Astrocyte (in vitro differentiated cells and primary cell): ENCODE results near the gene POLD3. TPM values are rescaled to one million over a fixed set of nuclear protein-coding genes. Genes with fewer than 3 reads are reported as not detected.

Source experiments
- DNase-seq: peaks from one replicate; pipeline ENCODE4 v3.0.0-alpha.2; 2010; ENCODE audit warnings: low read depth
- FAIRE-seq: peaks from 2 replicates; lab custom pipeline; 2011; peaks lifted over from hg19 to GRCh38; lab: Jason Lieb, UNC
- H2AFZ ChIP-seq: 2 replicates; pipeline ENCODE4 v1.6.0; 2012; ENCODE audit warnings: low read depth, low read length, inconsistent platforms
- H3K27ac ChIP-seq: 2 replicates; pipeline ENCODE4 v1.5.1; 2011; ENCODE audit warnings: low read depth, low read length, inconsistent platforms
- H3K27me3 ChIP-seq: 2 replicates; pipeline ENCODE4 v1.6.0; 2011; ENCODE audit warnings: low read length, inconsistent platforms; ENCODE audit not compliant: insufficient read depth
- H3K36me3 ChIP-seq: 2 replicates; pipeline ENCODE4 v1.5.1; 2011; ENCODE audit warnings: low read length, inconsistent platforms; ENCODE audit not compliant: insufficient read depth
- H3K4me1 ChIP-seq: 2 replicates; pipeline ENCODE4 v1.5.1; 2011; ENCODE audit warnings: low read length, inconsistent platforms; ENCODE audit not compliant: insufficient read depth
- H3K4me2 ChIP-seq: 2 replicates; pipeline ENCODE4 v1.6.0; 2012; ENCODE audit warnings: low read length, inconsistent platforms
- H3K4me3 ChIP-seq: 2 replicates; pipeline ENCODE4 v1.5.1; 2011; ENCODE audit warnings: low read depth, mild to moderate bottlenecking, low read length, inconsistent platforms; ENCODE audit not compliant: insufficient read depth
- H3K79me2 ChIP-seq: 2 replicates; pipeline ENCODE4 v1.6.0; 2012; ENCODE audit warnings: mild to moderate bottlenecking, low read length, inconsistent platforms; ENCODE audit not compliant: insufficient read depth
- H3K9ac ChIP-seq: 2 replicates; pipeline ENCODE4 v1.6.0; 2012; ENCODE audit warnings: mild to moderate bottlenecking, low read length, inconsistent platforms
- H3K9me3 ChIP-seq: 2 replicates; pipeline ENCODE4 v1.5.1; 2012; ENCODE audit warnings: low read depth, mild to moderate bottlenecking, low read length, inconsistent platforms; ENCODE audit not compliant: insufficient read depth
- H4K20me1 ChIP-seq: 2 replicates; pipeline ENCODE4 v1.6.0; 2012; ENCODE audit warnings: low read length, inconsistent platforms; ENCODE audit not compliant: insufficient read depth
- H3K27ac Mint-ChIP-seq: one replicate; pipeline ENCODE4 v1.8.0; 2021; ENCODE audit warnings: mild to moderate bottlenecking, mixed read lengths; ENCODE audit not compliant: unreplicated experiment
- H3K27me3 Mint-ChIP-seq: one replicate; pipeline ENCODE4 v1.8.0; 2021; ENCODE audit warnings: low read depth, mixed read lengths; ENCODE audit not compliant: unreplicated experiment
- H3K36me3 Mint-ChIP-seq: one replicate; pipeline ENCODE4 v1.8.0; 2021; ENCODE audit warnings: low read depth, mixed read lengths; ENCODE audit not compliant: unreplicated experiment
- H3K4me1 Mint-ChIP-seq: one replicate; pipeline ENCODE4 v1.8.0; 2021; ENCODE audit warnings: low read depth, mixed read lengths; ENCODE audit not compliant: unreplicated experiment
- H3K4me3 Mint-ChIP-seq: one replicate; pipeline ENCODE4 v1.8.0; 2021; ENCODE audit warnings: mild to moderate bottlenecking, moderate library complexity, mixed read lengths; ENCODE audit not compliant: unreplicated experiment
- H3K9me3 Mint-ChIP-seq: one replicate; pipeline ENCODE4 v1.8.0; 2021; ENCODE audit warnings: mild to moderate bottlenecking, mixed read lengths; ENCODE audit not compliant: unreplicated experiment
- EZH2 ChIP-seq: IDR thresholded peaks from 2 replicates; pipeline ENCODE4 v1.6.1; 2012; ENCODE audit warnings: mild to moderate bottlenecking, low read length, inconsistent platforms; ENCODE audit not compliant: insufficient read depth
- total RNA-seq: library from RNA; stranded (reverse); gene quantifications from 2 replicates; pipeline ENCODE4 v1.2.1, GENCODE V29; 2021
- TF ChIP-seq, protein P1 (sequence below): IDR thresholded peaks from 2 replicates; pipeline ENCODE4 v1.5.1; 2011; ENCODE audit warnings: low read depth, mild to moderate bottlenecking, inconsistent platforms, low read length, moderate library complexity; ENCODE audit not compliant: insufficient read depth

Gene POLD3
- total RNA-seq, 1 donor from 2014 or later = 6.5 TPM

DNA sequence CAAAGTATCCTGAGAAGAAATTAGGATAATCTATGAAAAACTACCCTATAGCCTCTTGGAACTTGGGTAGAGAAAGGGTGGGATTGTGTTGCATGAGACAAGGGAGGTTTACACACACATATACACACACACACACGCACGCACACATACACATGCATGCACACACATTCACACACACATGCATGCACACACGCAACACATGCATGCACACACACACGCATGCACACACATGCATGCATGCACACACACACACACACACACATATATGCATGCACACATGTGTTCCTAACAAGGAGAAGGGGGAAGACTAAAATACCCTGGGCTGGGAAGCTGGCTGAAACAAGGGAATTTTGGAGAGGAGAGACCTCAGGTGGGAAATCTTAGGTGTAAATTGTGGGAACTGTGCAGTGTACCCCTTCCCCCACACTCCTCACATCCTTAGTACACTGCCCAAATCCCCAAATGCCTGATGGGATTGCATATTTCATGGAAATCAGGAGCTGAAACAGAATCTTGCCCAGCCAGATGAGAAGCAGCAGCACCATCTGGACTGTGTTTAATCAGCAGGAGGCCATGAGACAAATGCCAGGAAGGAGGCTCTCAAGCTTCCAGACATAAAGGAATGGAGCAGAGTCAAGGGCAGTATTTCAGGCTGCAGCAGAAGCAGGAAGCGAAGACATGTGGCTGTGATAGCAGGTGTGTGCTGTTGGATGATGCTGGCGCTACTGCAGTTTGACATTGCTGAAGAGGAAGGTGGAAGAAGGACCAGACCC, 14.6 kb upstream of the POLD3 start:
- H3K4me2 ChIP-seq = no peak overlapping the region
- H3K9ac ChIP-seq = no peak overlapping the region
- no peak for FAIRE-seq
- H3K4me1 Mint-ChIP-seq = peaks cover 3% of the 10 kb centered on the region
- DNase-seq = no peak
- H3K36me3 ChIP-seq = no peaks in the 10 kb centered on the region
- H3K79me2 ChIP-seq = no peaks in the 10 kb centered on the region
- H3K27me3 ChIP-seq = peaks cover 5% of the 10 kb centered on the region
- no peaks in the 10 kb centered on the region for H3K9me3 Mint-ChIP-seq
- H3K4me1 ChIP-seq = no peaks in the 10 kb centered on the region
- H4K20me1 ChIP-seq = no peaks in the 10 kb centered on the region
- peaks cover 8% of the 10 kb centered on the region for H3K27me3 Mint-ChIP-seq
- no peak overlapping the region for H3K4me3 ChIP-seq
- no peak overlapping the region for H3K27ac Mint-ChIP-seq
- H3K4me3 Mint-ChIP-seq = no peak overlapping the region
- TF ChIP-seq EZH2 = no peak
- TF ChIP-seq, protein P1, sequence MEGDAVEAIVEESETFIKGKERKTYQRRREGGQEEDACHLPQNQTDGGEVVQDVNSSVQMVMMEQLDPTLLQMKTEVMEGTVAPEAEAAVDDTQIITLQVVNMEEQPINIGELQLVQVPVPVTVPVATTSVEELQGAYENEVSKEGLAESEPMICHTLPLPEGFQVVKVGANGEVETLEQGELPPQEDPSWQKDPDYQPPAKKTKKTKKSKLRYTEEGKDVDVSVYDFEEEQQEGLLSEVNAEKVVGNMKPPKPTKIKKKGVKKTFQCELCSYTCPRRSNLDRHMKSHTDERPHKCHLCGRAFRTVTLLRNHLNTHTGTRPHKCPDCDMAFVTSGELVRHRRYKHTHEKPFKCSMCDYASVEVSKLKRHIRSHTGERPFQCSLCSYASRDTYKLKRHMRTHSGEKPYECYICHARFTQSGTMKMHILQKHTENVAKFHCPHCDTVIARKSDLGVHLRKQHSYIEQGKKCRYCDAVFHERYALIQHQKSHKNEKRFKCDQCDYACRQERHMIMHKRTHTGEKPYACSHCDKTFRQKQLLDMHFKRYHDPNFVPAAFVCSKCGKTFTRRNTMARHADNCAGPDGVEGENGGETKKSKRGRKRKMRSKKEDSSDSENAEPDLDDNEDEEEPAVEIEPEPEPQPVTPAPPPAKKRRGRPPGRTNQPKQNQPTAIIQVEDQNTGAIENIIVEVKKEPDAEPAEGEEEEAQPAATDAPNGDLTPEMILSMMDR = no peak
- no peaks in the 10 kb centered on the region for H3K36me3 Mint-ChIP-seq
- no peak overlapping the region for H2AFZ ChIP-seq
- H3K27ac ChIP-seq = no peak overlapping the region
- H3K9me3 ChIP-seq = no peaks in the 10 kb centered on the region

DNA sequence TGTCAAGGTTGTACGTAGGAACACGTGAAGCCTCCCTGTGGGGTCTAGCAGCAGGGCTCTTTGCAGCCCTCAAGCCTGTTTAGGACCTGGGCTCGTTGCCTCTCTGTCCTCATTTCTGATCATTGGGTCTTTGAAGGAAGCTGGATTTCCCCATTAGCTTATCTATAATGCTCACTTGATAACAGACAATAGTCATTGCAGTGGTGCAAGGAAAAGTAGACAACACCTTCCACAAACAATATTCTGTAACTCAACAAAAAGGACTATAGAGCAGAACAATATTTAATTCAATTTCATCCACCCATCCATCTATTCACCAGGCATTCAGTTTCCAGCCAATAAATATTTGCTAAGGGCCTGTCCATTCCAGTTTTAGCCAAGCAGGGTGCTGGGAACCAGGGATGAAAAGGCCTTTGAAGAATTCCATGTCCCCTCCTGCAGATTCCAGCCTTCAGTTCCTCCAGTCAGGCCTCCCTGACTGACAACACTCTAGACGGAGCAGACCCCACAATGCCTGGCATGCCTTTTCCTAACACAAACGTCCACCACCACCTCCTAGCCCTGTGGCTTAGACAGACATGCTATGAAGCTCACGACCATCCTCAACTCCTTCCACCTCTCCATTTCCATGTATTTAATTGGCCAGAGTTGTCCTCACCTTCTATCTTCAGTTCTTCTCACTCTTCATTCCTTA, 12.7 kb upstream of the POLD3 start:
- Histone ChIP-seq H3K36me3 (no peaks in the 10 kb centered on the region), H3K27me3 (peaks cover 4% of the 10 kb centered on the region), H3K4me3 (no peak overlapping the region), H4K20me1 (no peaks in the 10 kb centered on the region), H3K79me2 (no peaks in the 10 kb centered on the region), H2AFZ (no peak overlapping the region), H3K4me2 (no peak overlapping the region), H3K4me1 (no peaks in the 10 kb centered on the region), H3K27ac (no peak overlapping the region), H3K9ac (no peak overlapping the region), H3K9me3 (no peaks in the 10 kb centered on the region)
- H3K4me3 Mint-ChIP-seq = no peak overlapping the region
- no peaks in the 10 kb centered on the region for H3K9me3 Mint-ChIP-seq
- no peak for TF ChIP-seq EZH2
- TF ChIP-seq, protein P1 = no peak
- H3K36me3 Mint-ChIP-seq = no peaks in the 10 kb centered on the region
- H3K27ac Mint-ChIP-seq = no peak overlapping the region
- no peak for DNase-seq
- FAIRE-seq = no peak
- H3K4me1 Mint-ChIP-seq = peaks cover 3% of the 10 kb centered on the region
- H3K27me3 Mint-ChIP-seq = peaks cover 2% of the 10 kb centered on the region
